NCI-H226 (cell line): ENCODE results near the gene ADARB2.

Source experiments
- DNase-seq: peaks from one replicate; pipeline ENCODE4 v3.0.0-alpha.2; 2015

Gene ADARB2

DNA sequence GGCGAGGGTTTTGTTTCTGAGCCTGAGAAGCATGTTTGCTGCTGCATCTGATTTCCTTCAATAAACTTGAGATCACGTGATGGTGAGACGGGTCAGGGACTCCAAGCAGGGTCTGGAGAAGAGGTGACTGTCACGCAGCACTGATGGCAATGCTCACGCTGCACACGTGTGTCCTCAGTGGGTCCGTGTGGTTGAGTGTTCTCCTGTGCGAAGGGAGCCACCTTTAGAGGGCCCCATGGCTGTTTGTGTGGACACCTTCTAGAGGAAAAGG is 580.8 kb downstream of the ADARB2 start:
- DNase-seq: no peak

DNA sequence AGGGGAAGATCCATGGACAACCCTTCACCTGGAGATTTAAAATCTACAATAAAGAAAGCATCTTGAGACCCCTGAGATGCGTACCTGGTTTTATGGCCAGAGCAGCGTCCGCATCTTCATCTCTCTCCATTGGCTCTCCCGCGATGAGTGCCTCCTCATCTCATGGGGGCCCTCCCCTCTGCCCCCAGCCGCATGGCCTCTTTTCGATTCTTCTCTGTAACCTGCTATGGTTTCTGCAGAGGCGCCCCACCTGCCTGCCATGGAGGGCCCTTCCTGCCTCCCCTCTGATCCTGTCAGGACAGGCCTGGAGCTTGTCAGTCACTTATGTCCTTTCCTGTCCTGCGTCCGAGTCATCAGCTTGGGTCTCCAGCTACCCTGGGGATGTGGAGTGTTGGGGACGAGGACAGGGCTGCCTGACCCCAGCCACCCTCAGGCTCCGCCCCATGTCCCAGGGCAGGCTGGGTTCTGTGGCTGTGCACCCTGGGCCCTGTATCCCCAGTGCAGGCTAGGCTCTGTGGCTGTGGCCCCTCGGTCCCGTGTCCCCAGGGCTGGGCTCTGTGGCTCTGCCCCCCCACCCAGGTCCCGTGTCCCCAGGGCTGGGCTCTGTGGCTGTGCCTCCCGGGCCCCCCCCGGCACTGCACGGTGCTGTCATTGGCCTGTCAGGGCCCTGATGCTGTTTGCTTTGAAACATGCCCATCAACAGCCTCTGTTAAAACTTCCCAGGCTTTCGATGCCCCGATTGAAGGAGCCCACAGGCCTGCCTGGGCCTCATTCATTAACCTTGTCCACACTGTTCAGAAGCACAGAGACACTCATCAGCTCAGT is 581.3 kb downstream of the ADARB2 start:
- DNase-seq: no peak

DNA sequence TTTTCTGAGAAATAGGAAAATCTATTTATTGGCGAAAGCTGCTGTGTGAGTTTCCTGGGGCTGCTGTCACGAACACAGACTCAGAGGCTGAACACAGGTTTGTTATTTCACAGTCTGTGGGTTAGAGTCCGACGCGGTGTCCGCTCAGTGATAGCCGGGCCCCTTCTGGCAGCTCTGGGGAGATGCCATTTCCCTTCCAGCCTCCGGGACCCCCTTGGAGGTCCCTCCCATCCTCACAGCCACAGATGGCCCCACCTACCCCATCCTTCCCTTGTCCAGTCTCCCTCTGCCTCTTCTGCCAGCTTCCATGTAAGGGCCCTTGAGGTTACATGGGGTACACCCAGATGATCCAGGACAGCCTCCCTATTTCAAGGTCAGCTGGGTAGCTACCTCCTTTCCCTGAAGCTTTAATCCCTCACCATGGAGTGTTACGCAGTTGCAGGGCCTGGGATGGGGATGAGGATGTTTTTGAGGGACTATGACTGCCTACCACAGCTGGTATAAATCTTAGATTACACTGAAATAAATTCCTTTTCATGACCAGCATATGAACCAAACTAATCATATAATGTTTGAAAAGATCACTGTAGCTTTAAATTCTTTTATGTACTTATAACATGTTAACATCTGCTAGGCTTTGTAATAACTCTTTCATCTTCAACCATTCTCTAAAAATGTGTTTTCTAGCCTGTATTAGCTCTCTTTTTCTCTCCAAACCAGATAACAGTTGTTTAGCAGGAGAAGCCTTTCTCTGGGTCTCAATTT is 582.6 kb downstream of the ADARB2 start:
- DNase-seq: no peak

DNA sequence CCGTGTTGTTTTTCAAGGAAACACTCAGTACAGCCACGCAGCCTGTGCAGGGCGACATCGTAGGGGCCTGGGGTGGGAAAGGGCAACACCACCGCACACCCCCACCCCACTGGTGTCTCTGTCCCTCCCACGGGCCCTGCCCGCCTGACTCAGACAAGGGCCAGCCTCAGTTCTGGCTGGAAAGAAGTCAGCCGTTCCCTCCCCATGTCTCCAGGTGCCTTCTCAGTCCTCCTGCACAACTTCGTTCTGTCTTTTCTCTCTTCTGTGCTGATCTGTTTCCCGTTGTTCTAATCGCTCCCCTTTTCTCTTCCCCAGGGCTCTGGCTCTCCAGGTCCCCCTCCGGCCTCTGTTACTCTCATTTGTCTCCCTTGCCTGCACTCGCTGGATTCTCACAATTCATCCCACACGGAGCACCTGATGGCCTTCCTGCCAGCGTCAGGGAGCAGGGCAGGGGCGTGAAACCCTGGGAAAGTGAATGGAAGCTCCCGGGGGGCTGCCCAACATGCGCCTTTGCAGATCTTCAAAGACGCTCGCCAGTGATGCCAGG is 583.4 kb downstream of the ADARB2 start:
- no peak for DNase-seq

DNA sequence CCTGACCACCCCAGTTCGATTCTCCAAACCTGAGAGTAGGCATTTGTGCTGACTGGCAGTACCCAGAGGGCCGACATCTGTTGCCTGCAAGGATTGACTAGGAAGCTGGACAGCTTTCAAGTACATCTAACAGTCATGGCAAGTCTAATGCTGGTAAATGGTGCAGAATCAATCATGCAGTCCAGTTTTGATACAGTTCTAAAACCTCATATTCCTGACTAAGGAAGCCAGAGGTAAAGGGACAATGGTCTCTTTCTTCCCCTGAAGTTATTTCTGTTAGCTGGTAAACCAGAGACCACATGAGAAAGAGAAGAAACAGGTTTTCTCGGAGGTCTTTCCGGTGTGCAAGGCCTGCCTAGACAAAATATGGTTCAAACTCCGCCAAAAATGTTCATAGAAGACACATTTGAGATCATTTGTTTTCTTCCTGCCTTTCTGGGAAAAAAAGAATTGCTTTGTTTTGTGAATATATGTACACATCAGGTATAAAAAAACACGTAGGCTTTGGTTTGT is 584.0 kb downstream of the ADARB2 start:
- no peak for DNase-seq

DNA sequence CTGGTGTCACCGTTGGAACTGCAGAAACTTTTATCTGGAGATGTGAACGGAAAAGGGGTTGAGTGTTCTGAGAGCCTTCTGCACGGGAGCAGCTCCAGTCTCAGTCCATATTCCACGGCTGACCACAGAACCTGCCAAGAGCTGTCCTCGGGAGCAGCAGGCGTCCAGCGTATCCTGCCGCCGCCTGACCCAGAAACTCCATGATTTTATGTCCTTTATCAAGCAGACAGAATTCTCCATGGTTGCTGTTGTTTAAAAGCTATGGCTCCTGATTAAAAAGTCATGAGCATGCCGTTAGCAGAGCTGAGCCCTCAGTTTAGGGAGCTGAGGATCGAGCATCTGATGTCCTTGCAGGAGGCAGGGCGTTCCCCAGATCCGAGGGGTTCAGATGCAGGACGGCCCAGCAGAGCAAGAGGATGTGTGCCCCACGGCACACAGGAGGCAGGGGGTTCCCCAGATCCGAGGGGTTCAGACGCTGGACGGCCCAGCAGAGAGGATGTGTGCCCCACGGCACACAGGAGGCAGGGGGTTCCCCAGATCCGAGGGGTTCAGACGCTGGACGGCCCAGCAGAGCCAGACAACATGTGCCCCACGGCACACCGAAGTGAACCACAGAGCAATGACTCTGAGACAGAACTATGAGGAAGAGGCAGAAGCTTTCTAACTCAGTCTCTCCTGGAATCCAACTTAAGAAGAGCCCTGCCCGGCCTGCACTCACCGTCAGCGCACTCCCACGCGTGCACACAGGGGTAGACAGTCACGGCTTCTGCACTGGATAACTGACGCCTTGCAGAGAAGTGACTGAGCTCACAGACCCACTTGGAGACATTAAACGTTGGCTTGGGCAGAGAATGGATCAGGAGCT is 584.7 kb downstream of the ADARB2 start:
- DNase-seq: no peak

DNA sequence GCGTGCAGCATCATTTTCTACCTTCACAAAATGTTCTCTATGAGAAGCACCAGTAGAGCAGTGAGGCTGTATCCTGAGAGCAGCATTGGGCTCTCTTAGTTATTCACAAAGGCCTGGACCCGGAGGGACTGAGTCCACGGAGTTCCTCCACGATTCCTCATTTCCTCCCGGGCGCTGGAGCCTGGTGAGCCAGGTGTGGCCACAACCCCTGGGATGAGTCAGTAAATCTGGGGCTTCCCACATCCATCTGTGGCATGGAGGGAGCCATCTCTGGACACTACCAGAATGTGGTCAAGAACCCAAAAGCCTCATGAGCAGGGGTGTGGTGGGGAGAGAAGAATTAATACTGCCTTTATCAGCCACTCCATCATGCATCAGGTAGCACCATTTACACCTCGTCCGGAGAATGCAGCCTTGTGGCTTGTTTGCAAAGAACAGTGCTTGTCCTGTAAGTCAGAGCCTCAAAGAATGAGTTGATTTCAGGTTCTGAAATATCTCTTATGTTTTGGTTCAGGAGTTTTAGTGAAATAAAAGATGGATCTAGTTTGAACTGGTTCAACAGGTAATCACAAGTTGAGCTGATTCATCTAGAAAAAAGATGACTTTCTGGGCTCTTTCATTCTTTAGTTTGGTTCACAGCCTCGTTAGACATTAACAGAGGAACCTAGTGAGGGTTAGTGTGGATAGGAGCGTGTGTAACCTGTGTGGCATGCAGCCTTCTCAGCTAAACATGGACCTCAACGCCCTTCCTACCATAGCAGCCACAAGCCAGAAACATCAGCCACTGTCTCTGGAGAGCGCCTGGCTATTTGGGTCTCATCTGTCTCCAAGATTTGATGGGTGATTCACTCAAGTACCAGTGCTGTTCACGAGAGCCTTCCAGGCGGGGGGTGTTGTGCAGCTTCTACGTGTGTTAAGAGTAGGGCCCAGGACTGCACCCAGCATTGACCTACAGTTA is 586.0 kb downstream of the ADARB2 start:
- DNase-seq: no peak

DNA sequence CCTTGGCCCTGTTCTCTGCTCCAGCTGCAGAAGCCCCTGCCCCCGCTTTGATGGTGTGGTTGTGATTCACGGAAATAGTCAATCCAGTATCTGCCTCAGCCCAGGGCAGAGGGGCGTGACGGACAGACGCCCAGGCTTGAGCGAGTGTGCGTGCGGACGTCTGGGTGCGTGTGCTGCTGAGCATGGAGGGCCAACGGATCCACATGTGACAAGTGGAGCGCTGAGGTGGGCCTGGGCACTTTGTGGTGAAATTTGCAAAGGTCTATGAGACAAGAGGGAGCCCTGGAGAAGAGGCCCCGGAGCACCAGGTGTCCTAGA is 586.7 kb downstream of the ADARB2 start:
- DNase-seq: no peak

DNA sequence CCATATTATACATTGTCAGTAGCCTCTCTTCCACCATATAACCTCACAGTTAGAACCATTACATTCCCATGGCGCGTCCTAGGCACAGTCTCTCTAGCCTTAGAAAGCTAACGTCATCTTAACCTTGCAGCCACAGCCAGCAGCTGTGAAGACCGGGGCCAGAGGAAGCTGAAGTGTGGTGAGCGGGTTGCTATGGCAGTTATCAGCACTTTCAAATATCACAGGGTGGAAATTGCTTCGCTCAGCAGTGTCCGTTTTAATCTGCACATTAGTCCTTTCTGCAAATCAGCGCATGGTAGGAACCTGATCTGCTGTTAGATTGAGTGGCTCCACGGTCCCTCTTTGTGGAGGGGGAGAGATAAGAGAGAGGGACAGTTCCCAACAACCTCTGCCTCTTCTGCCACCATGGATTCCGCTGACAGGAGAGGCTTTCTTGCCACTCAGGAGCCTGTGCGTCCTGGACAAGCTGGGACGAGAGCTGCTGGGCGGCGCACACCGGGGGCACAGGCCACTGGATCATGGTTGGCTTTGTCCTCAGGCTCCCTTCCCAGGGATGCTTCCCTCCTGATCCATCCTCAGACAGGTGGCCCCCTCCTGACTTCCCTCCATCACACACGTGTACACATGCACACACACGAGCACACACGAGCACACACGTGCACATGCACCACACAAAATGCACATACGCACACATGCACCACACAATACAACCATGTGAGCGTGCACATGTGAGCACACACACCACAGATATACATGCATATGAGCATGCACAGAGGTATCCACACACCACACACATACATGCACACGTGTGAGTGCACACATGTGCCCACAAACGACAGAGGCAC is 587.3 kb downstream of the ADARB2 start:
- no peak for DNase-seq

DNA sequence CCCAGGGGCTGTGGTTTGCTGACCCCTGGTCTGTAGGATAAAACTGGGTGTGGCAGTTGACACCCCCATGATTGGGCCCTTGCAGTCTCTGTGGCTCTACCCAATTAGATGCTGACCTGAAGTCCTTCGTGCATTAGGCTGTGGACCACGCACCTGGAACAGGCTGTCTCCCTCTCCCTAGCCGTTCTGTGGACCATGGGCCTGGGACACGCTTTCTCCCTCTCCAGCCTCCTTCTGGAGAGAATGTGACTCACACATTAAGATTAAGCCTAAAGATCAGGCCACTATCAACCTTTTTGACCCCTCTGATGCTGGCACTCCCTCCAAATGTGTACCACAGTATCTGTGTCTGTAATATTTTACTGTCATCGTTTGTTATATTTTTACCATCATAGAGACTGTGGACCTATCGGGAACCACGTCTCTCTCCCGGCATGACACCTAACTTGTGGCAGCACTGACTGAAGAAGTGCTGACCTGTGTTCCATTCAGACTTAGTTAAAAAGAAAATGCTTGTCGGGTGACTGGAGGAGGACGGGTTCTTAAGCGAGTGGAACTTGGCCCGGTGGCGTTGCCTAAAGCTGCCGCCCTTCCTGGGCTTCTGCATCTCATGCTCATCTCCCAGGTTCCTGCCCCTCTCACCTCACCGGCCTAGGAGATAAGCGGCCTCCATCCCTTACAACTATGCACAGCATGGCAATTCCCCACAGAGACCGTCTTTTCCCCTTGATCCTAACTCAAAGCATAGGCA is 588.3 kb downstream of the ADARB2 start:
- DNase-seq: no peak

DNA sequence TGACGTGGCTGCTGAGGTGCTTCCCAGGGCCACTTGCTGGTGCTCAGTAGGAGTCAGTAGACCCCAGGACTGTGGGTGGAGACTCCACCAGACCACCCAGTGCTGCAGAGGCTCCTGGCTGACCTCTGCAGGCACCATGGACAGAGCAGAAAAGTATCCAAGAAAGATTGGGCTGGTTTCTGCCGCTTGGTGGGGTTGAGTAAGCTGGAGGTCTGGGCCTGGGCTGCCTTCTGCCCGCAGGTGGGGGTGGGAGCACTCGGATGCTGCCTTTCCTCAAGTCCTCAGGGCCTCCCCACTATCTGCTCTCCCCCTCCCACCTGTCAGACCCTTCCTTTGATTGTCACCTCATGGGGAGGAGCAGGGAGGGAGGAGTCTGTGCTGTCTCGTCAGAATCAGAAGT is 589.5 kb downstream of the ADARB2 start:
- no peak for DNase-seq

DNA sequence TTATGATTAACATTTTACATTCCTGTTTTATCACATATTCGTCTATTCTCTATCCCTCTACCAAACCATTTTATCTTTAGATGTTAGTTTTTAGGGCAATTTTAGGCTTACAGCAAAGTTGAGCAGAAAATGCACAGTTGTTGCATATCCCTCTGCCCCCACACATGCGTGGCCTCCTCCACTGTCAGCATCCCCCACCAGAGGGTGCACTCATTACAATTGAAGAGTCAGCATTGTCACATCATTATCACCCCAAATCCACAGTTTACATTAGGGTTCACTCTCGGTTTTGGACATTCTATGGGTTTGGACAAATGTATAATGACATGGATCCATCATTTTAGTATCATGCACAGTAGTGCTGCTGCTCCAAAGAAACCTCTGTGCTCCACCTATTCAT is 594.7 kb downstream of the ADARB2 start:
- DNase-seq: no peak

DNA sequence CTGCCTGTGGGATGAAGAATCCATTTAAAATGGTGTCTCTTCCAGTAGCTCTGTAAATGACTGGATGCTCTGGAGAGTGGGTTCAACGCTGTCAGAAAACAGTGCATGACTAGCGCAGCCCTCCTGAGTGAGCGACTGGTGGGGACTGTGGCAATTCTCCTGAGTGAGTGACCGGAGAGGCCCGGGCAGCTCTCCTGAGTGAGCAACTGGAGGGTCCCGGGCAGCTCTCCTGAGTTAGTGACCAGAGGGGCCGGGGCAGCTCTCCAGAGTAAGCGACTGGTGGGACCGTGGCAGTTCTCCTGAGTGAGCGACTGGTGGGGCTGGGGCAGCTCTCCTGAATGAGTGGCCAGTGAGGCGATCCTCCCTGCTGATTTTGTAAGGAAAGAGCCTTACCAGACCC is 595.6 kb downstream of the ADARB2 start:
- DNase-seq: no peak

DNA sequence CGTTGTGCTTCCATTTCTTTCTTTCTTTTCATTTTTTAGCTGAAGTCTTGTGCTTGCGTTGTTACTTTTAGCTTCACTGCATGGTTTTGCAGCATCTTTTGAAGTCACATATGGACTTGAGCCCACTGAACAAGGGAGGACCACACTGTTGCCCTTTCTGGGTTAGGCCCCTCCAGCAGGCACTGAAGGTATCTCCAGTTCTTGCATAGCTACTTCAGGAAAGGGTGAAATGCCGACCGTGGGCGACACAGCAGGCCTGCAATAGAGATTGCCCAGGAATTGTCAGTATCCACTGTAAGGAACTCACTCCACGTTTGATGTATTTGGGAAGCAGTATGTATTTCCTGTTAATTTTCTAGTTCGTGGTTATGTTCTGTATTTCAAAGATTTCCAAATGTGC is 596.1 kb downstream of the ADARB2 start:
- DNase-seq: no peak

DNA sequence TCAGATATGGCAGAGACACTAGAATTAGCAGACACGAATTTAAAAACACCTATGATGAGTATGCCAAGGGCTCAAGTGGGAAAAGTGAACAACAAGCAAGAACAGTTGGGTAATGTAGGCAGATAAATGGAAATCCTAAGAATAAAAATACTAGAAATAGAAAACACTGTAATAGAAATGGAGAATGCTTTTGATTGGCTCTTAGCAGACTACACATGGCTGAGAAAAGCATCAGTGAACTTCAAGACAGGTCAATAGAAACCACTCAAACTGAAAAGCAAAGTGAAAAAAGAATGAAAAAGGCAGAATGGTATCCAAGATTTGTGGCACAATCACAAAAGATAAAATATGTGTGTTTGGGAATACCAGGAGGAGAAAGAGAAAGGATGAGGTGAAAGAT is 598.8 kb downstream of the ADARB2 start:
- DNase-seq: no peak

DNA sequence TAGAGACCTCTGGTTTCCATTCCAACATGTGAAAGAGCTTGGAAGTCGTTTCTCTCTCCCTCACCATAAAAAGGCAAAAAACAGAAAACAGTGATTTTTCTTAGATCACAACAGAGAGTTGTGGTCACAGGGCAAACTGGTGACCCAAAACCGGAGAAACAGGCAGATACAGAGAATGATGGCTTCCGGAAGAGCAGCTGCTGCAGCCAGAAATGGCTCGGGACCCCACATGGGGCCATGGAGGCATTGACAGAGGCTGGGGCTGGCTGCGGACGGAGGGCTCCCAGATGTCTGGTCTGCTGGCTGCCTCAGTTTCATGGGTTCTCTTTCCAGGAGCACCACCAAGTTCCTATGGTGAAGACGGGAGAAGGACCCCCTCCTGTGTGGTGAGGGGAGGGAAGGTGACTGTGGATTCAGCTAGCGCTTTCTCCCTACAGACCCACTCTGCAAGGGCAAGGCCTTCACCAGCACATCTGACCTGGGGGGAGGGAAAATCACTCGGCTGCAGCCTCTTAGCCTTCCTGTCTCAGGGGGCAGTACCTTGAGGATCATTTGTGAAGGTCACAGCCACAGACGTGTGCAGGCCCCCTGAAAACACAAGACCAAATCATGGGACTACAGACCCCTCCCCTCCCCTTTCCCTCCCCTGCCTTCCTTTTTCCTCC is 599.7 kb downstream of the ADARB2 start:
- DNase-seq: no peak

DNA sequence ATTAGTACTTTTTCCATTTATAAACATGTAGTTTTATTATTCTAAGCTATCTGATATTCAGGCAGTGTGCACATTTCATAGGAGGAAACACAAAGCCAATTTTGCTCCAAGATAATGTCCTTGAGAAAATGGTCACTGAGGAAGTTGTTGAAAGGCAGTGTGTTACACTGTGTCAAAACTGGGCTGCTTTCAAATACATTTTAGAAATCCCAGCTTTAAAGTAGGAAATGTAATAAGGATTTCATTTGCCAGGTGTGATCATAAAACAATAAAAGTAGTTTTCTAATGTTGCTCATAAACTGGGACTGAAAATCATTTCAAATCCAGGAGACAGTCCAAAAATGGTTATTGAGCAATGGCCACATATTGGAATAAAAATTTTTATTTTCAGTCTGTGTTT is 601.1 kb downstream of the ADARB2 start:
- DNase-seq: no peak

DNA sequence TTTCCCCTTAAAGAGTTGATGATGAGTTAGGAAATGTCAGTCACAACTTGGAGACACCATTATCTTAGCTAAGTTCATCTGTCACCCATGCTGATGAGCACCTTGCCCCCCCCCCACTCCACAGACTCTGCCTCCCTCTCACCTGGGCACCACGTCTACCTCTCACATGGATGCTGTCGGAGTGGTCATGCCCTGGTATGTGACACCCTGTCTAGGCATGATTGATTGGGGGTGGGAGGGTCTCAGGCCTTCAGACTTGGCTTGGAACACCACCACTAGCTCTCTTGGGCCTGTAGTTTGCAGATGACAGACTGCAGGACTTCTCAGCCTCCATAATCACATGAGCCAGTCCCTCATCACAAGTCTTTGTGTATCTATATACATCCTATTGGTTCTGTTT is 603.2 kb downstream of the ADARB2 start:
- no peak for DNase-seq

DNA sequence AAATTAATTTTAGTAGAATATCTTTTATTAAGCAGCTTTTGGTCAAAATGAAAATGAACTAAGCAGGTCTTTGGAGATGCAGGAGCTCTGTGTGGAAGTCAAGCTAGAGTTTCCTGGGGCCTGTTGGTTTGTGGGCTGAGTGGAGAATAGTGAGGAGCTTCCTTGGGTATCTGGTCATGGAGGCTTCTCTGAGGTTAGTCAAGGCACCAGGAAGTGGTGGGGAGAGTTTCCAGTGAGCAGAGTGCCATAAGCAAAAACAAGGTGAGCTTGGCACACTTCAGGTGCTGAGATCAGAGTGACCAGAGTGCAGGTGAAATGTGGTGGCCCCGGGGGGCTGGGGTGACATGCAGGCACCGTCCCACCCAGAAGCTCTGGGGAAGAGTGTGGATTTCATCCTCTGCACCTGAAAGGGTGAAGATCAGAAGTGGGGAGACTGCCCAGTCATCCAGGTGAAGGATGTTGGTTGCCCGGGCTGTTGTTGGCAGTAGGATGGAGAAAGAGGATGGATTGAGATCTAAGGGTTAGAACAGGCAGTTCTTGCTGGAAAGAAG is 603.8 kb downstream of the ADARB2 start:
- no peak for DNase-seq

DNA sequence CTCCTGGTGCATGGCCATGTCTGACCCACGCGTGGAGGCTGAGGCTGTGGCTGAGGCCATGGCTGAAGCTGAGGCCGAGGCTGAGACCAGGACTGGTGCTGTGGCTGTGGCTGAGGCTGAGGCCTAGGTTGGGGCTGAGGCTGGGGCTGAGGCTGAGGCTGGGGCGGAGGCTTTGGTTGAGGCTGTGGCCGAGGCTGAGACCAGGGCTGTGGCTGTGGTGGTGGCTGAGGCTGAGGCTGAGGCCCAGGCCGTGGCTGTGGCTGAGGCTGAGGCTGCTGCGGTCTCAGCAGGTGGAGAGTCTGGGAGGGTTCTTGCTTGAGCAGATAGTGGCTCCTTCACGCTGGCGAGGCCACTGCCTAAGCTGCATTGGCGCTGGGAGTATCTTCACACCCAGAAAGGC is 604.7 kb downstream of the ADARB2 start:
- DNase-seq: no peak
